DND-41 (cell line): ENCODE measurements around the gene EXT2.

Experiments used
- ATAC-seq: fragments of 200-7000 bp; cut with Tn5 transposase; 3 replicates; pipeline ENCODE4 v1.9.1; 2021; ENCODE audit warnings: low read depth; ENCODE audit not compliant: insufficient read depth
- DNase-seq: peaks from one replicate; pipeline ENCODE4 v3.0.0-alpha.2; 2020
- H2AFZ ChIP-seq: 2 replicates; pipeline ENCODE4 v1.6.0; 2012; ENCODE audit warnings: low read depth, low read length
- H3K27ac ChIP-seq: 2 replicates; pipeline ENCODE4 v1.5.1; 2012; ENCODE audit warnings: low read length, inconsistent platforms
- H3K27me3 ChIP-seq: fragments of 200-600 bp; sonication (generic); 2 replicates; pipeline ENCODE4 v1.6.0; 2012; ENCODE audit warnings: low read length, mild to moderate bottlenecking, inconsistent platforms; ENCODE audit not compliant: insufficient read depth, poor library complexity
- H3K36me3 ChIP-seq: 2 replicates; pipeline ENCODE4 v1.5.1; 2012; ENCODE audit warnings: low read length, inconsistent platforms; ENCODE audit not compliant: insufficient read depth
- H3K4me1 ChIP-seq: 2 replicates; pipeline ENCODE4 v1.5.1; 2012; ENCODE audit warnings: mild to moderate bottlenecking, low read length; ENCODE audit not compliant: insufficient read depth
- H3K4me2 ChIP-seq: 2 replicates; pipeline ENCODE4 v1.6.0; 2012; ENCODE audit warnings: mild to moderate bottlenecking, moderate library complexity, low read length, inconsistent platforms; ENCODE audit not compliant: insufficient read depth
- H3K4me3 ChIP-seq, 2 experiments: fragments of 200-600 bp in 1 of 2; shearing (Covaris generic) in 1 of 2; 2 replicates each; pipeline ENCODE4 v1.5.1; 2012 to 2016; ENCODE audit warnings: inconsistent platforms in 2 of 2, low read length in 2 of 2, mild to moderate bottlenecking in 2 of 2, low read depth in 1 of 2, moderate library complexity in 1 of 2
- H3K79me2 ChIP-seq: 2 replicates; pipeline ENCODE4 v1.6.0; 2012; ENCODE audit warnings: low read length, inconsistent platforms; ENCODE audit not compliant: insufficient read depth
- H3K9ac ChIP-seq: 2 replicates; pipeline ENCODE4 v1.6.0; 2012; ENCODE audit warnings: low read depth, mild to moderate bottlenecking, inconsistent platforms, low read length, moderate library complexity
- H3K9me3 ChIP-seq: 2 replicates; pipeline ENCODE4 v1.5.1; 2012; ENCODE audit warnings: low read length, moderate library complexity, mild to moderate bottlenecking, inconsistent platforms; ENCODE audit not compliant: insufficient read depth, severe bottlenecking
- H4K20me1 ChIP-seq: 2 replicates; pipeline ENCODE4 v1.6.0; 2012; ENCODE audit warnings: low read length; ENCODE audit not compliant: insufficient read depth
- EZH2 ChIP-seq: IDR thresholded peaks from 3 replicates; pipeline ENCODE4 v1.6.1; 2012; ENCODE audit warnings: borderline replicate concordance, low read depth, mild to moderate bottlenecking, moderate library complexity, low read length, inconsistent platforms; ENCODE audit not compliant: severe bottlenecking
- TF ChIP-seq, protein P1 (sequence below): IDR thresholded peaks from 2 replicates; pipeline ENCODE4 v1.5.1; 2012; ENCODE audit warnings: borderline replicate concordance, low read length, moderate library complexity, mild to moderate bottlenecking; ENCODE audit not compliant: poor library complexity, severe bottlenecking; ENCODE audit errors: extremely low read depth

Gene EXT2

GRCh38 chr11:44134625-44135024 is 39.1 kb downstream of the EXT2 start:
- DNase-seq (no peak), ATAC-seq (no peak)
- H3K9me3 ChIP-seq, result no peaks in the 10 kb centered on the region
- H4K20me1 ChIP-seq, result no peaks in the 10 kb centered on the region
- no peaks in the 10 kb centered on the region for H3K4me1 ChIP-seq
- H2AFZ ChIP-seq, result no peak overlapping the region
- H3K4me3 ChIP-seq, result no peak overlapping the region
- no peak overlapping the region for H3K9ac ChIP-seq
- peaks cover 24% of the 10 kb centered on the region; the same call in 1 of the 2 replicates for H3K36me3 ChIP-seq
- H3K27ac ChIP-seq, result no peak overlapping the region
- TF ChIP-seq, protein P1, sequence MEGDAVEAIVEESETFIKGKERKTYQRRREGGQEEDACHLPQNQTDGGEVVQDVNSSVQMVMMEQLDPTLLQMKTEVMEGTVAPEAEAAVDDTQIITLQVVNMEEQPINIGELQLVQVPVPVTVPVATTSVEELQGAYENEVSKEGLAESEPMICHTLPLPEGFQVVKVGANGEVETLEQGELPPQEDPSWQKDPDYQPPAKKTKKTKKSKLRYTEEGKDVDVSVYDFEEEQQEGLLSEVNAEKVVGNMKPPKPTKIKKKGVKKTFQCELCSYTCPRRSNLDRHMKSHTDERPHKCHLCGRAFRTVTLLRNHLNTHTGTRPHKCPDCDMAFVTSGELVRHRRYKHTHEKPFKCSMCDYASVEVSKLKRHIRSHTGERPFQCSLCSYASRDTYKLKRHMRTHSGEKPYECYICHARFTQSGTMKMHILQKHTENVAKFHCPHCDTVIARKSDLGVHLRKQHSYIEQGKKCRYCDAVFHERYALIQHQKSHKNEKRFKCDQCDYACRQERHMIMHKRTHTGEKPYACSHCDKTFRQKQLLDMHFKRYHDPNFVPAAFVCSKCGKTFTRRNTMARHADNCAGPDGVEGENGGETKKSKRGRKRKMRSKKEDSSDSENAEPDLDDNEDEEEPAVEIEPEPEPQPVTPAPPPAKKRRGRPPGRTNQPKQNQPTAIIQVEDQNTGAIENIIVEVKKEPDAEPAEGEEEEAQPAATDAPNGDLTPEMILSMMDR, result no peak
- no peak for TF ChIP-seq EZH2
- H3K4me2 ChIP-seq, result no peak overlapping the region
- H3K79me2 ChIP-seq, result no peaks in the 10 kb centered on the region
- no peaks in the 10 kb centered on the region for H3K27me3 ChIP-seq

DNA sequence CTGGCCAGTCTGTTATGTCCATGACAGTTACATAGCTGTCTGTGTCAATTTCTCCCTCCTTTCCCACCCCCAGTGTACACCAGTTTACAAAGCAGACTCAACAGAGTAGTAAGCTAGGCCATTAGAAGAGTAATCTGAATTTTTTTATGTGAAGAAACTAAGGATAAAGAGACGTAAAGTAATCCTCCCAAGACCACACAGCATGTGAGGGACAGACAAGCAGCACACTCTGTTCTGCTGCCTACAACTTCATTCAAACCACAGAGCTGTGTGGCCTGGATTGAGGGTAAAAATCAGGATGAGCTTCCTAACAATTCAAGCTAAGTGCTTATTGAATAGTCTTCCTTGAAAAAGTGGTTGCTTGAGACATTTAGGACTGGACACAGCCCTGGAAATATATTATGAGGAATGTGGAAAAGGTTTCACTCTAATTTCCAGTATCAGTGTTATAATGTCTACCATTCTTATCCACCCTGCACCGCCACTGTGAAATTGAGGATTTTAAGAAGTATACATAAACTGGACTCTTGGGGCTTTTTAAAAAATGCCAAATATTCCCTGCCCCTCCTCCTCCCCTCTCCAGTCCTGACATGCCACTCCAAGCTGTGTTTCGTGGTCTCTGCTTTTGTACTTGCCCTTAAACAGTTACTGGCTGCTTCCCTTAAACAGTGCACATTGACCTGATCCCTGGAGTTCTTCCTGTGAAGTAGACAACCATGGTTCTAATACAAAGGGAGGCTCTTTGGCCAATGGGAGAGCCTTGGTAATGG is 40.9 kb downstream of the EXT2 start:
- H3K4me1 ChIP-seq, result no peaks in the 10 kb centered on the region
- H4K20me1 ChIP-seq, result no peaks in the 10 kb centered on the region
- H2AFZ ChIP-seq, result no peak overlapping the region
- H3K9ac ChIP-seq, result no peak overlapping the region
- no peak for TF ChIP-seq EZH2
- TF ChIP-seq, protein P1, result no peak
- H3K4me2 ChIP-seq, result no peak overlapping the region
- H3K36me3 ChIP-seq, result peaks cover 11% of the 10 kb centered on the region; the same call in 1 of the 2 replicates
- H3K4me3 ChIP-seq, result no peak overlapping the region
- DNase-seq (no peak), ATAC-seq (no peak)
- H3K9me3 ChIP-seq, result no peaks in the 10 kb centered on the region
- no peaks in the 10 kb centered on the region for H3K27me3 ChIP-seq
- no peak overlapping the region for H3K27ac ChIP-seq
- H3K79me2 ChIP-seq, result no peaks in the 10 kb centered on the region

- Histone ChIP-seq H3K36me3 (peaks cover 8% of the 10 kb centered on the region; the same call in 1 of the 2 replicates), H3K27ac (no peak overlapping the region), H3K4me1 (no peaks in the 10 kb centered on the region), H3K9ac (no peak overlapping the region), H3K27me3 (no peaks in the 10 kb centered on the region), H3K79me2 (no peaks in the 10 kb centered on the region), H4K20me1 (no peaks in the 10 kb centered on the region), H2AFZ (no peak overlapping the region), H3K9me3 (no peaks in the 10 kb centered on the region), H3K4me3 (no peak overlapping the region), H3K4me2 (no peak overlapping the region)
- TF ChIP-seq, protein P1, result no peak
- no peak for TF ChIP-seq EZH2
- ATAC-seq (no peak), DNase-seq (no peak)
Observed at GRCh38 chr11:44137057-44137456, 41.6 kb downstream of the EXT2 start.
